GM23338 (cell line): ENCODE results near the gene EYA2. TPM values are rescaled to one million over a fixed set of nuclear protein-coding genes. Genes with fewer than 3 reads are reported as not detected.

Experiments used
- ATAC-seq: fragments of 200-7000 bp; cut with Tn5 transposase; 3 replicates; pipeline ENCODE4 v1.9.1; 2020
- DNase-seq: peaks from one replicate; pipeline ENCODE4 v3.0.0-alpha.2; 2015; ENCODE audit warnings: low spot score
- H2AFZ ChIP-seq: fragments of 200-600 bp; sonication (generic); 2 replicates; pipeline ENCODE4 v1.8.0; 2016; ENCODE audit warnings: antibody characterized with exemption, mild to moderate bottlenecking, moderate library complexity
- H3F3A ChIP-seq: fragments of 200-600 bp; sonication (generic); replicated peaks from 2 replicates; pipeline ENCODE4 v1.8.0; 2017; ENCODE audit warnings: antibody characterized with exemption, mixed run types, low read depth
- H3K27ac ChIP-seq: fragments of 200-600 bp; sonication (generic); 2 replicates; pipeline ENCODE4 v1.6.1; 2016; ENCODE audit warnings: low read depth
- H3K27me3 ChIP-seq: fragments of 200-600 bp; sonication (generic); 2 replicates; pipeline ENCODE4 v1.8.0; 2016; ENCODE audit warnings: mild to moderate bottlenecking, mixed run types, moderate library complexity; ENCODE audit not compliant: insufficient read depth
- H3K36me3 ChIP-seq: fragments of 200-600 bp; sonication (generic); 2 replicates; pipeline ENCODE4 v1.8.0; 2016; ENCODE audit warnings: mild to moderate bottlenecking; ENCODE audit not compliant: insufficient read depth
- H3K4me1 ChIP-seq: fragments of 200-600 bp; sonication (generic); 2 replicates; pipeline ENCODE4 v1.8.0; 2016; ENCODE audit warnings: mild to moderate bottlenecking, moderate library complexity; ENCODE audit not compliant: insufficient read depth
- H3K4me2 ChIP-seq: fragments of 200-600 bp; sonication (generic); 2 replicates; pipeline ENCODE4 v1.7.1; 2017; ENCODE audit warnings: mixed run types
- H3K4me3 ChIP-seq: fragments of 200-600 bp; sonication (generic); 2 replicates; pipeline ENCODE4 v1.6.1; 2016; ENCODE audit warnings: mixed run types
- H3K79me2 ChIP-seq: fragments of 200-600 bp; sonication (generic); replicated peaks from 2 replicates; pipeline ENCODE4 v1.8.0; 2017; ENCODE audit warnings: mild to moderate bottlenecking; ENCODE audit not compliant: insufficient read depth
- H3K9me2 ChIP-seq: fragments of 200-600 bp; sonication (generic); 2 replicates; pipeline ENCODE4 v1.8.0; 2017; ENCODE audit not compliant: insufficient read depth
- H4K20me1 ChIP-seq: fragments of 200-600 bp; sonication (generic); replicated peaks from 2 replicates; pipeline ENCODE4 v1.8.0; 2017; ENCODE audit warnings: mild to moderate bottlenecking; ENCODE audit not compliant: insufficient read depth
- H3K27ac Mint-ChIP-seq: 2 replicates; pipeline ENCODE4 v1.8.0; 2020; ENCODE audit warnings: inconsistent platforms, mild to moderate bottlenecking, moderate library complexity, mixed read lengths
- H3K27me3 Mint-ChIP-seq: 3 replicates; pipeline ENCODE4 v1.8.0; 2022; ENCODE audit warnings: low read depth, mild to moderate bottlenecking, moderate library complexity, mixed read lengths, inconsistent platforms; ENCODE audit not compliant: insufficient read depth, poor library complexity
- H3K36me3 Mint-ChIP-seq: 3 replicates; pipeline ENCODE4 v1.8.0; 2021; ENCODE audit warnings: low read depth, mild to moderate bottlenecking, inconsistent platforms, moderate library complexity, mixed read lengths
- H3K4me1 Mint-ChIP-seq: 3 replicates; pipeline ENCODE4 v1.8.0; 2020; ENCODE audit warnings: mild to moderate bottlenecking, inconsistent platforms, mixed read lengths
- H3K4me3 Mint-ChIP-seq: 3 replicates; pipeline ENCODE4 v1.8.0; 2021; ENCODE audit warnings: moderate library complexity, mild to moderate bottlenecking, inconsistent platforms, mixed read lengths
- H3K9me3 Mint-ChIP-seq: 3 replicates; pipeline ENCODE4 v1.8.0; 2020; ENCODE audit warnings: moderate library complexity, mild to moderate bottlenecking, inconsistent platforms, mixed read lengths
- CREB1 ChIP-seq: fragments of 250-450 bp; sonication (Bioruptor Pico); IDR thresholded peaks from 2 replicates; pipeline ENCODE4 v1.5.0; 2020; ENCODE audit warnings: low read depth, mild to moderate bottlenecking, moderate library complexity
- EZH2 ChIP-seq: fragments of 200-600 bp; sonication (generic); IDR thresholded peaks from one replicate; pipeline ENCODE4 v1.8.0; 2017; ENCODE audit warnings: antibody characterized with exemption, mild to moderate bottlenecking, low read depth; ENCODE audit not compliant: unreplicated experiment
- EZH2phosphoT487 ChIP-seq: fragments of 200-600 bp; sonication (generic); IDR thresholded peaks from one replicate; pipeline ENCODE4 v1.8.1; 2018; ENCODE audit warnings: antibody characterized with exemption; ENCODE audit not compliant: unreplicated experiment
- JUNB ChIP-seq: IDR thresholded peaks from one replicate; pipeline ENCODE4 v1.6.1; 2016; ENCODE audit warnings: antibody characterized with exemption; ENCODE audit not compliant: unreplicated experiment
- NANOG ChIP-seq: IDR thresholded peaks from 2 replicates; pipeline ENCODE4 v1.6.1; 2016; ENCODE audit warnings: antibody characterized with exemption, borderline replicate concordance
- POLR2AphosphoS5 ChIP-seq: IDR thresholded peaks from 2 replicates; pipeline ENCODE4 v1.6.1; 2016; ENCODE audit warnings: antibody characterized with exemption, low read depth
- STAT1 ChIP-seq: IDR thresholded peaks from one replicate; pipeline ENCODE4 v1.6.1; 2016; ENCODE audit warnings: antibody characterized with exemption; ENCODE audit not compliant: unreplicated experiment
- ZNF114 ChIP-seq: fragments of 250-450 bp; sonication (Bioruptor Pico); IDR thresholded peaks from 2 replicates; pipeline ENCODE4 v1.5.0; 2020; ENCODE audit warnings: mild to moderate bottlenecking, moderate library complexity
- ZNF331 ChIP-seq: fragments of 250-450 bp; sonication (Bioruptor Pico); IDR thresholded peaks from 2 replicates; pipeline ENCODE4 v1.5.0; 2020; ENCODE audit warnings: low read depth, mild to moderate bottlenecking, moderate library complexity
- polyA plus RNA-seq: library from polyadenylated mRNA; unstranded; fragments of >200 nt; fragmentation: Nextera tagmentation; extraction: Ambion mirVana; gene quantifications from 2 replicates; pipeline ENCODE4 v1.2.1, GENCODE V29; 2016
- total RNA-seq: library from RNA; depleted of rRNA; stranded (reverse); fragments of >200 nt; shearing (Covaris generic); gene quantifications from 2 replicates; pipeline ENCODE4 v1.2.3, GENCODE V29; 2014
- TF ChIP-seq, protein P1 (sequence below): IDR thresholded peaks from one replicate; pipeline ENCODE4 v1.6.1; 2018; ENCODE audit warnings: antibody characterized with exemption; ENCODE audit not compliant: unreplicated experiment
- TF ChIP-seq, protein P2 (sequence below): fragments of 250-450 bp; sonication (Bioruptor Pico); IDR thresholded peaks from 2 replicates; pipeline ENCODE4 v1.5.0; 2020; ENCODE audit warnings: mild to moderate bottlenecking, moderate library complexity
- TF ChIP-seq, protein P3 (sequence below), 2 experiments: fragments of 200-600 bp in 1 of 2; sonication (generic) in 1 of 2; conservative IDR thresholded peaks; 2 replicates each; pipeline versions ENCODE4 v1.5.1 to v1.6.1; 2016 to 2017; ENCODE audit warnings: antibody characterized with exemption in 2 of 2, low read depth in 2 of 2, mild to moderate bottlenecking in 2 of 2, moderate library complexity in 1 of 2
- TF ChIP-seq, protein P4 (sequence below): IDR thresholded peaks from 2 replicates; pipeline ENCODE4 v1.6.1; 2016; ENCODE audit warnings: antibody characterized with exemption

Gene EYA2
- total and polyA plus RNA-seq, 2 experiments from 2014 or later: 0.50 to 0.56 TPM

DNA sequence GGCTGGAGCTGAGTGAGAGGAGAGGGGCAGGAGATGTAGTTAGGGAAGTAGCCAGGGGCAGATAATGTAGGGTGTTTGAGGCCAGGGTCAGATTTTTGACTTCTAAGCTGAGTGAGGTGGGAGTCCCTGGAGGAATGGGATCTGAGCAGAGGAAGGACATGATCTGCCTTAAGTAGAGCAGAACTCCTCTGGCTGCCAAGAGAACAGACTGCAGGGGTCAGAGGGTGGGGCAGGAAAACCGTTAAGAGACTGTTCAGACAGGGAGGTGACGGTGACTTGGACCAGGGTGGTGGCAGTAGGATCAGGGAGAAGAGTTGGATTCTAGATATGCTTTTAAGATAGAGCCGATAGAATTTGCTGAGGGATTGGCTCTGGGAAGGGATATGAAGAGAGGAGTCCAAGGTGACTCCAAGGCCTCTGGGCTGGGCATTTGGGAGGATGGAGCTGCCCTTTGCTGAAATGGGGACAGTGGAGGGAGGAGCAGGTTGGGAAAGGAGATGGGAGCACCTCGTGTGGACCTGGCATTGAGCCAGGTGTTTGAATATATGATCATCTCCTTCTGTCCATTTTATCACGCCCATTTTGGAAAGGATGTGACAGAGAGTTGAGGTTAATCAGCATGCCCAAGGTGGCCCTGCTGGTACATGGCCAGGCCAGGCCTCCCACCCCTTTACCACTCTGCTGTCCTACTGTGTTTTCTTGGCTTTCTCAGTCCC, 18.8 kb downstream of the EYA2 start:
- Histone ChIP-seq H3K27me3 (no peaks in the 10 kb centered on the region), H2AFZ (no peak overlapping the region), H3K27ac (no peak overlapping the region), H3K79me2 (no peaks in the 10 kb centered on the region), H3K4me2 (no peak overlapping the region), H4K20me1 (no peaks in the 10 kb centered on the region), H3K9me2 (no peaks in the 10 kb centered on the region), H3K4me1 (no peaks in the 10 kb centered on the region), H3K4me3 (no peak overlapping the region), H3K36me3 (no peaks in the 10 kb centered on the region), H3F3A (no peaks in the 10 kb centered on the region)
- H3K27me3 Mint-ChIP-seq: peaks cover 8% of the 10 kb centered on the region
- H3K27ac Mint-ChIP-seq: no peak overlapping the region
- DNase-seq (no peak), ATAC-seq (no peak)
- H3K9me3 Mint-ChIP-seq: peaks cover 3% of the 10 kb centered on the region; the same call in 1 of the 3 replicates
- no peaks in the 10 kb centered on the region for H3K4me1 Mint-ChIP-seq
- no peak overlapping the region for H3K4me3 Mint-ChIP-seq
- H3K36me3 Mint-ChIP-seq: no peaks in the 10 kb centered on the region
- TF ChIP-seq, protein P1, sequence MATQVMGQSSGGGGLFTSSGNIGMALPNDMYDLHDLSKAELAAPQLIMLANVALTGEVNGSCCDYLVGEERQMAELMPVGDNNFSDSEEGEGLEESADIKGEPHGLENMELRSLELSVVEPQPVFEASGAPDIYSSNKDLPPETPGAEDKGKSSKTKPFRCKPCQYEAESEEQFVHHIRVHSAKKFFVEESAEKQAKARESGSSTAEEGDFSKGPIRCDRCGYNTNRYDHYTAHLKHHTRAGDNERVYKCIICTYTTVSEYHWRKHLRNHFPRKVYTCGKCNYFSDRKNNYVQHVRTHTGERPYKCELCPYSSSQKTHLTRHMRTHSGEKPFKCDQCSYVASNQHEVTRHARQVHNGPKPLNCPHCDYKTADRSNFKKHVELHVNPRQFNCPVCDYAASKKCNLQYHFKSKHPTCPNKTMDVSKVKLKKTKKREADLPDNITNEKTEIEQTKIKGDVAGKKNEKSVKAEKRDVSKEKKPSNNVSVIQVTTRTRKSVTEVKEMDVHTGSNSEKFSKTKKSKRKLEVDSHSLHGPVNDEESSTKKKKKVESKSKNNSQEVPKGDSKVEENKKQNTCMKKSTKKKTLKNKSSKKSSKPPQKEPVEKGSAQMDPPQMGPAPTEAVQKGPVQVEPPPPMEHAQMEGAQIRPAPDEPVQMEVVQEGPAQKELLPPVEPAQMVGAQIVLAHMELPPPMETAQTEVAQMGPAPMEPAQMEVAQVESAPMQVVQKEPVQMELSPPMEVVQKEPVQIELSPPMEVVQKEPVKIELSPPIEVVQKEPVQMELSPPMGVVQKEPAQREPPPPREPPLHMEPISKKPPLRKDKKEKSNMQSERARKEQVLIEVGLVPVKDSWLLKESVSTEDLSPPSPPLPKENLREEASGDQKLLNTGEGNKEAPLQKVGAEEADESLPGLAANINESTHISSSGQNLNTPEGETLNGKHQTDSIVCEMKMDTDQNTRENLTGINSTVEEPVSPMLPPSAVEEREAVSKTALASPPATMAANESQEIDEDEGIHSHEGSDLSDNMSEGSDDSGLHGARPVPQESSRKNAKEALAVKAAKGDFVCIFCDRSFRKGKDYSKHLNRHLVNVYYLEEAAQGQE: no peak
- no peak for TF ChIP-seq EZH2phosphoT487
- TF ChIP-seq, protein P2, sequence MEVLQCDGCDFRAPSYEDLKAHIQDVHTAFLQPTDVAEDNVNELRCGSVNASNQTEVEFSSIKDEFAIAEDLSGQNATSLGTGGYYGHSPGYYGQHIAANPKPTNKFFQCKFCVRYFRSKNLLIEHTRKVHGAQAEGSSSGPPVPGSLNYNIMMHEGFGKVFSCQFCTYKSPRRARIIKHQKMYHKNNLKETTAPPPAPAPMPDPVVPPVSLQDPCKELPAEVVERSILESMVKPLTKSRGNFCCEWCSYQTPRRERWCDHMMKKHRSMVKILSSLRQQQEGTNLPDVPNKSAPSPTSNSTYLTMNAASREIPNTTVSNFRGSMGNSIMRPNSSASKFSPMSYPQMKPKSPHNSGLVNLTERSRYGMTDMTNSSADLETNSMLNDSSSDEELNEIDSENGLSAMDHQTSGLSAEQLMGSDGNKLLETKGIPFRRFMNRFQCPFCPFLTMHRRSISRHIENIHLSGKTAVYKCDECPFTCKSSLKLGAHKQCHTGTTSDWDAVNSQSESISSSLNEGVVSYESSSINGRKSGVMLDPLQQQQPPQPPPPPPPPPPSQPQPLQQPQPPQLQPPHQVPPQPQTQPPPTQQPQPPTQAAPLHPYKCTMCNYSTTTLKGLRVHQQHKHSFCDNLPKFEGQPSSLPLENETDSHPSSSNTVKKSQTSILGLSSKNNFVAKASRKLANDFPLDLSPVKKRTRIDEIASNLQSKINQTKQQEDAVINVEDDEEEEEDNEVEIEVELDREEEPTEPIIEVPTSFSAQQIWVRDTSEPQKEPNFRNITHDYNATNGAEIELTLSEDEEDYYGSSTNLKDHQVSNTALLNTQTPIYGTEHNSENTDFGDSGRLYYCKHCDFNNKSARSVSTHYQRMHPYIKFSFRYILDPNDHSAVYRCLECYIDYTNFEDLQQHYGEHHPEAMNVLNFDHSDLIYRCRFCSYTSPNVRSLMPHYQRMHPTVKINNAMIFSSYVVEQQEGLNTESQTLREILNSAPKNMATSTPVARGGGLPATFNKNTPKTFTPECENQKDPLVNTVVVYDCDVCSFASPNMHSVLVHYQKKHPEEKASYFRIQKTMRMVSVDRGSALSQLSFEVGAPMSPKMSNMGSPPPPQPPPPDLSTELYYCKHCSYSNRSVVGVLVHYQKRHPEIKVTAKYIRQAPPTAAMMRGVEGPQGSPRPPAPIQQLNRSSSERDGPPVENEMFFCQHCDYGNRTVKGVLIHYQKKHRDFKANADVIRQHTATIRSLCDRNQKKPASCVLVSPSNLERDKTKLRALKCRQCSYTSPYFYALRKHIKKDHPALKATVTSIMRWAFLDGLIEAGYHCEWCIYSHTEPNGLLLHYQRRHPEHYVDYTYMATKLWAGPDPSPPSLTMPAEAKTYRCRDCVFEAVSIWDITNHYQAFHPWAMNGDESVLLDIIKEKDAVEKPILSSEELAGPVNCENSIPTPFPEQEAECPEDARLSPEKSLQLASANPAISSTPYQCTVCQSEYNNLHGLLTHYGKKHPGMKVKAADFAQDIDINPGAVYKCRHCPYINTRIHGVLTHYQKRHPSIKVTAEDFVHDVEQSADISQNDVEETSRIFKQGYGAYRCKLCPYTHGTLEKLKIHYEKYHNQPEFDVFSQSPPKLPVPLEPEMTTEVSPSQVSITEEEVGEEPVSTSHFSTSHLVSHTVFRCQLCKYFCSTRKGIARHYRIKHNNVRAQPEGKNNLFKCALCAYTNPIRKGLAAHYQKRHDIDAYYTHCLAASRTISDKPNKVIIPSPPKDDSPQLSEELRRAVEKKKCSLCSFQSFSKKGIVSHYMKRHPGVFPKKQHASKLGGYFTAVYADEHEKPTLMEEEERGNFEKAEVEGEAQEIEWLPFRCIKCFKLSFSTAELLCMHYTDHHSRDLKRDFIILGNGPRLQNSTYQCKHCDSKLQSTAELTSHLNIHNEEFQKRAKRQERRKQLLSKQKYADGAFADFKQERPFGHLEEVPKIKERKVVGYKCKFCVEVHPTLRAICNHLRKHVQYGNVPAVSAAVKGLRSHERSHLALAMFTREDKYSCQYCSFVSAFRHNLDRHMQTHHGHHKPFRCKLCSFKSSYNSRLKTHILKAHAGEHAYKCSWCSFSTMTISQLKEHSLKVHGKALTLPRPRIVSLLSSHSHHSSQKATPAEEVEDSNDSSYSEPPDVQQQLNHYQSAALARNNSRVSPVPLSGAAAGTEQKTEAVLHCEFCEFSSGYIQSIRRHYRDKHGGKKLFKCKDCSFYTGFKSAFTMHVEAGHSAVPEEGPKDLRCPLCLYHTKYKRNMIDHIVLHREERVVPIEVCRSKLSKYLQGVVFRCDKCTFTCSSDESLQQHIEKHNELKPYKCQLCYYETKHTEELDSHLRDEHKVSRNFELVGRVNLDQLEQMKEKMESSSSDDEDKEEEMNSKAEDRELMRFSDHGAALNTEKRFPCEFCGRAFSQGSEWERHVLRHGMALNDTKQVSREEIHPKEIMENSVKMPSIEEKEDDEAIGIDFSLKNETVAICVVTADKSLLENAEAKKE: no peak
- TF ChIP-seq ZNF331 (CRISPR knock-in tag): no peak
- no peak for TF ChIP-seq NANOG
- TF ChIP-seq CREB1 (CRISPR knock-in tag): no peak
- TF ChIP-seq JUNB: no peak
- TF ChIP-seq, protein P3, sequence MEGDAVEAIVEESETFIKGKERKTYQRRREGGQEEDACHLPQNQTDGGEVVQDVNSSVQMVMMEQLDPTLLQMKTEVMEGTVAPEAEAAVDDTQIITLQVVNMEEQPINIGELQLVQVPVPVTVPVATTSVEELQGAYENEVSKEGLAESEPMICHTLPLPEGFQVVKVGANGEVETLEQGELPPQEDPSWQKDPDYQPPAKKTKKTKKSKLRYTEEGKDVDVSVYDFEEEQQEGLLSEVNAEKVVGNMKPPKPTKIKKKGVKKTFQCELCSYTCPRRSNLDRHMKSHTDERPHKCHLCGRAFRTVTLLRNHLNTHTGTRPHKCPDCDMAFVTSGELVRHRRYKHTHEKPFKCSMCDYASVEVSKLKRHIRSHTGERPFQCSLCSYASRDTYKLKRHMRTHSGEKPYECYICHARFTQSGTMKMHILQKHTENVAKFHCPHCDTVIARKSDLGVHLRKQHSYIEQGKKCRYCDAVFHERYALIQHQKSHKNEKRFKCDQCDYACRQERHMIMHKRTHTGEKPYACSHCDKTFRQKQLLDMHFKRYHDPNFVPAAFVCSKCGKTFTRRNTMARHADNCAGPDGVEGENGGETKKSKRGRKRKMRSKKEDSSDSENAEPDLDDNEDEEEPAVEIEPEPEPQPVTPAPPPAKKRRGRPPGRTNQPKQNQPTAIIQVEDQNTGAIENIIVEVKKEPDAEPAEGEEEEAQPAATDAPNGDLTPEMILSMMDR (conservative IDR thresholded peaks at IDR 0.05; ENCODE audit: low read depth in 2 of 2): no peak
- TF ChIP-seq ZNF114 (CRISPR knock-in tag): no peak
- TF ChIP-seq, protein P4, sequence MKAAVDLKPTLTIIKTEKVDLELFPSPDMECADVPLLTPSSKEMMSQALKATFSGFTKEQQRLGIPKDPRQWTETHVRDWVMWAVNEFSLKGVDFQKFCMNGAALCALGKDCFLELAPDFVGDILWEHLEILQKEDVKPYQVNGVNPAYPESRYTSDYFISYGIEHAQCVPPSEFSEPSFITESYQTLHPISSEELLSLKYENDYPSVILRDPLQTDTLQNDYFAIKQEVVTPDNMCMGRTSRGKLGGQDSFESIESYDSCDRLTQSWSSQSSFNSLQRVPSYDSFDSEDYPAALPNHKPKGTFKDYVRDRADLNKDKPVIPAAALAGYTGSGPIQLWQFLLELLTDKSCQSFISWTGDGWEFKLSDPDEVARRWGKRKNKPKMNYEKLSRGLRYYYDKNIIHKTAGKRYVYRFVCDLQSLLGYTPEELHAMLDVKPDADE: no peak
- no peak for TF ChIP-seq POLR2AphosphoS5
- TF ChIP-seq STAT1: no peak
- TF ChIP-seq EZH2: no peak
